Endometrial microvascular endothelial cells (primary cell): ENCODE results near the gene LIMS4. TPM values are rescaled to one million over a fixed set of nuclear protein-coding genes. Genes with fewer than 3 reads are reported as not detected.
"Not testable (repeated sequence)": the region's sequence is repeated elsewhere in the genome, so short reads cannot be mapped to it uniquely, and the experiment has no call there.

ENCODE experiments used
- in situ Hi-C: cut with HindIII; loops from 2 replicates; pipeline ENCODE4 v1.10.0; 2017; ENCODE audit warnings: low sequenced_read_pairs, low pct_unique_long_range_greater_than_20kb; ENCODE audit errors: inconsistent ontology term
- total RNA-seq: library from RNA; depleted of rRNA; stranded (reverse); fragments of >200 nt; gene quantifications from one replicate; pipeline ENCODE4 v1.2.3, GENCODE V29; 2015; ENCODE audit errors: inconsistent ontology term

The LIMS4 gene
- total RNA-seq, 1 donor from 2014 or later = 1.8 TPM

DNA sequence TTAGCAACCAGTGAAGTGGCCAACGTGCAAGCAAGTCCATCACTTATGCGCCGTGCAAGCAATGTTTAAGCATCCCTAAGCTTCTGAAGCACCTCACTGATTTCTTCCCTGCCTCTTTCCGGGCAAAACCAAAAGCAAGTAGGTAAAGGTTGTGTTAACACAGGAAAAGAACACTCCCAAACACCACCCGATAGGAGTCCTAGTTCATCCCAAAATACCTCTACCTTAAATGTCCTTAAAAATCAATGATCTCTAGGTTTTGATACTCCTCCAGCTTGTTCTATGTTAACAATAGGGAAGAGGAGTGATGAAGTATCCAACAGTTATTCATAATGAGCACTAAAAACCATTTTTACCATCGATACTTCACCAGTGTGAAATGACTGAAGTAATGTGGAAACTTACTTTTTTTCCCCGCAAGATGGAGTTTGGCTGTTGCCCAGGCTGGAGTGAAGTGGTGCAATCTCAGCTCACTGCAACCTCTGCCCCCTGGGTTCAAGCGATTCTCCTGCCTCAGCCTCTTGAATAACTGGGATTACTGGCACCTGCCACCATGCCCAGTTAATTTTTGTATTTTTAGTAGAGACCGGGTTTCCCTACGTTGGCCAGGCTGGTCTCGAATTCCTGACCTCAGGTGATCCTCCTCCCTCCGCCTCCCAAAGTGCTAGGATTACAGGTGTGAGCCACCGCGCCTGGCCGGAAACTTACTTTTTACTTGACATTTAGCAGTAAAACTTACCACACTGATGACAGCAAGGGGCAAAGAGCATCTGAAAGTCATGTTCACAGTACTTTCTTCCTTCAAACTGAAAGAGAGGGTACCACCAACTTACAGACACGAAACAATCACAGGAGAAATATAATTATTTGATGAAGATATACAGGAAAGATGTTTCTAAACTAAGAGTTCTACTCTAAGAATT, 16.1 kb downstream of the LIMS4 start:
- in situ Hi-C loops = not testable (repeated sequence)

GRCh38 chr2:110455080-110455670, 17.4 kb downstream of the LIMS4 start:
- in situ Hi-C loops = not testable (repeated sequence)

DNA sequence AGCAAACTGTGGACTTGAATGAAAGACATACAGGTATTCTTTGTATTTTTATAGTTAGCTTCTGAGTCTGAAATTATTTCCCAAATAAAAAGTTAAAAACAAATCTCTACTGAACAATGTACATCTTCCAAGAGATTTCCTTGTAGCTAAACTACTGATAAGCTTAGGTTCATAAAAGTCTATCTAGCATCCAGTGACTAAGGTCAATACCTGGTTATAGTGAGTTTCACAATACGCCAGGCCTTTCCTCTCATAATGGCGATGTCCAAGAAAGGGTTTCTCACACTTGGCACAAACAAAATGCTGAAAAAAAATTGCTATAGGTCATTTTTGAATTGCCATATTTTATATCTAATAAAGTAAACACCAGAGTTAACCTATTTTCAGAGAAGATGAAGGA, 21.7 kb downstream of the LIMS4 start:
- in situ Hi-C loops = not testable (repeated sequence)

GRCh38 chr2:110449127-110449947, 23.3 kb downstream of the LIMS4 start:
- in situ Hi-C loops = not testable (repeated sequence)

- in situ Hi-C loops = not testable (repeated sequence)
Observed at GRCh38 chr2:110446644-110447043, 26.0 kb downstream of the LIMS4 start.

- in situ Hi-C loops = not testable (repeated sequence)
Observed at GRCh38 chr2:110443305-110444005, 29.2 kb downstream of the LIMS4 start.

DNA sequence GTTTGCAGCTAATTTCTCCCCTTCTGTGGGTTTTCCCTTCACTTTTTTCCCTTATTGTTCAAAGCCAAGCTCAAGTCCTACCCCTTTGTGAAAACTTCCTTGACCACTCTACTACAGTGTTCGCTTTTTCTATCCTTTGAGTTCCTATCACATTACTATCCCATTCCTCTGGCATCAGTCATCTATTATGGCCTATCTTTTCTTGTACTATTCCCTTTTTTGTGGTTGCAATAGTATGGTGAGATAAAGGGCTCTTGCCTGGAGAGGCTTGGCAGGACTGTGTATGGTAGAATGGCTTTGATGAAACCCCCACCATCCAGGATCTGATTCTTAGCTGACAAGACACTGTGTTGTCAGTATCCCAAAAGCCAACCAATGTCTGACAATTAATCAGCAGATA, 30.7 kb downstream of the LIMS4 start:
- in situ Hi-C loops = not testable (repeated sequence)

- in situ Hi-C loops = not testable (repeated sequence)
Observed at GRCh38 chr2:110434565-110434964, 38.1 kb downstream of the LIMS4 start.

DNA sequence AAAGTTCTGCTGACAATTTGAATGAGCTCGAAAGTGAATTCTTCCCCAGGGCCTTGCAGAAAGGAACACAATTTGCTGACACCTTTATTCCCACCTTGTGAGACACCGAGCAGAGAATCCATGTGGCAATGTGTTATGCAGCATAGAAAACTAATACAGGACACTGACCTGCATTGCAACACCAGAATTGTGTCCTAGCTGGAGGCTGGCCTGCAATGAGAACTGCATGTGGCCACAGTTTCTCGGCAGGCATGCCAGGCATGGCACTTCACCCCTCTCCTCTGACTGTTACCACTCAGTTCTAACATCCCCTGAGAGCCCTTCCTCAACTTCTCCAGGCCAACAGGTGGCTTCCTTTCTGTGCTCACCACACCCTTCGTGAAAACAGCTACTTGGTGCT, 46.9 kb downstream of the LIMS4 start:
- in situ Hi-C loops = not testable (repeated sequence)

DNA sequence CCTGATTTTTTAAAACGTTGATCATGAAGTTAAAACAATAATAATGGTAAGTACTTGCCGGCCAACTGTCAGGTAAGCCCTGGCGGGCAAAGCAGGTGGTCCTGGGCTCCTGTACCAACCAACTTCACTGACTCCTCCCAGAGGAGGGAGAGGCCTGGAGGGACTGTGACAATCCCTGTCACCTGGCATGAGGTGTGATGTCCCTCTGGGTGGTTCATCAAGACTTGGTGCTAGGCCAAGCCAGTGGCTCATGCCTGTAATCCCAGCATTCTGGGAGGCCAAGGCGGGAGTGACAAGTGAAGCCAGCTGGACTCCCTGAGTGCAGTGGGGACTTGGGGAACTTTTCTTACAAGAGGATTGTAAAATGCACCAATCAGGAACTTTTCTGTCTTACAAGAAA, 48.2 kb downstream of the LIMS4 start:
- in situ Hi-C loops = not testable (repeated sequence)

GRCh38 chr2:110423574-110423962, 49.0 kb downstream of the LIMS4 start:
- in situ Hi-C loops = not testable (repeated sequence)

DNA sequence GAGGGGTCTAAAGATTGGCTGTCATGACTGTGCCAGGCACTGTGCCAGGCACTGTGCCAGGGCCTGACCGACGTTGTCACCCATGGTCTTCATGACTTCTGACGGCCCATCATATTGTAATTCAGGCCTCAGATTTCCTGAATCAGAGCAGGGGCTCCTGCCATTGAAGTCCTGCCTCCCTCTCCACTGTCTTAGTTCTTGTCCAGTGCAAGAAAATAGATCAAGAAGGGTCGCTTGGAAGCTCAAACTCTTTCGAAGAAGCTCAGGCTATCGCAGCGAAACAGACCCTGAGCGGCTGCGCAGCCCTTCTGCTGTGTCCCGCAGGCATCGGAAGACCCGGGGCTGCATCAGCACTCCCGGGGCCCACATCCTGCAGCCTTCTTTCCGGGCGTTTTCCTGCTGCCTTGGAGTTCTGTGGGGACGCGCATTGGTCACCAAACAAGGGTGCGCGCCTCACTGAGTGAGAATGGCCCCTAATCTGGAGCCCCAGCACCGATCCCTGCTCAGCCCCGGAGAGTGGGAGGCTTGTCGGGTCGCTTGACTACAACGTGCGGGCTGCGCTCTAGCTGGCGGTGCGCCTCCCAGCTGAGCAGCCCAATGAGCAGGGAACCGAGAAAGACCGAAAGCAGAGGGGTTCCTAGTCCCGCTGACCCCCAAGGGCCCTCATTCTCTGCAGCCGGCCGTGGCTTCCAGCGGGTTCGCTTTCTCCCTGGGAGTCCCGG, 49.6 kb downstream of the LIMS4 start:
- in situ Hi-C loops = not testable (repeated sequence)

GRCh38 chr2:110420641-110421354, 51.8 kb downstream of the LIMS4 start:
- in situ Hi-C loops = not testable (repeated sequence)

- in situ Hi-C loops = not testable (repeated sequence)
Observed at GRCh38 chr2:110407142-110407541, 65.5 kb downstream of the LIMS4 start.

- in situ Hi-C loops = not testable (repeated sequence)
Observed at GRCh38 chr2:110404988-110405387, 67.6 kb downstream of the LIMS4 start.

GRCh38 chr2:110404246-110404645, 68.4 kb downstream of the LIMS4 start:
- in situ Hi-C loops = not testable (repeated sequence)

DNA sequence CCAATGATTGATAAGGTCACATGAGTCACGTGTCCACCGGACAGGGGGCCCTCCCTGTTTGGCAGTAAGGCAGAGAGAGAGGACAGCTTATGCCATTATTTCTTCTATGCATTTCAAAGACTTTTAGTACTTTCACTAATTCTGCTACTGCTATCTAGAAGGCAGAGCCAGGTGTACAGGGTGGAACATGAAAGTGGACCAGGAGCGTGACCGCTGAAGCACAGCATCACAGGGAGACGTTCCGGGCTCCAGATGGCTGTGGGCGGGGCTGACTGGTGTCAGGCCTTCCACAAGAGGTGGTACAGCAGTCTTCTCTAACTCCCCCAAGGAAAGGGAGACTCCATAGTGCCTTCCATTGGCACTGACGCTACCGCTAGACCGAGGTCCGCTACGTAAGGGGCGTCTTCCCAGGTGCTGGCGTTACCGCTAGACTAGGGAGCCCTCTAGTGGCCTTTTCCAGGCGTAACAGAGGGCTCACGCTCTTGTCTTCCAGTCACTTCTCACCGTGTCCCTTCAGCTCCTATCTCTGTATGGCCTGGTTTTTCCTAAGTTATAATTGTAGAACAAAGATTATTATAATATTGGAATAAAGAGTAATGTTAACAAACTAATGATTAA, 71.5 kb downstream of the LIMS4 start:
- in situ Hi-C loops = not testable (repeated sequence)
